SK-N-SH (cell line): Measurements from ENCODE around the gene NUP133. TPM values are rescaled to one million over a fixed set of nuclear protein-coding genes. Genes with fewer than 3 reads are reported as not detected.

Source experiments
- CTCF ChIA-PET: fragments of 300-600, 350-600 bp; formaldehyde crosslinking; extraction: SDS; loops from one replicate; lab custom pipeline; 2021; lab: Yijun Ruan, JAX
- POLR2A ChIA-PET: fragments of 350-600 bp; sonication (Branson Sonifier 250); formaldehyde crosslinking; extraction: SDS; loops from one replicate; lab custom pipeline; 2020; ENCODE audit warnings: antibody characterized with exemption, inconsistent platforms; lab: Yijun Ruan, JAX
- DNase-seq: peaks from one replicate; pipeline ENCODE4 v3.0.0; 2012
- H2AFZ ChIP-seq: fragments of 200-600 bp; sonication (generic); 2 replicates; pipeline ENCODE4 v1.8.1; 2016; ENCODE audit warnings: antibody characterized with exemption, mild to moderate bottlenecking, low read depth
- H3F3A ChIP-seq: fragments of 200-600 bp; sonication (generic); replicated peaks from 2 replicates; pipeline ENCODE3; 2016; ENCODE audit warnings: antibody characterized with exemption, mild to moderate bottlenecking; ENCODE audit not compliant: insufficient read depth
- H3K27ac ChIP-seq, 2 experiments: fragments of 200-500 bp in 1 of 2; fragments of 200-600 bp in 1 of 2; sonication (Bioruptor generic) in 1 of 2; sonication (generic), shearing (Covaris generic) in 1 of 2; 2 replicates each; pipeline versions ENCODE4 v1.5.1 to v1.6.1; 2014 to 2016; ENCODE audit warnings: low read depth in 2 of 2, inconsistent platforms in 1 of 2, low read length in 1 of 2, mild to moderate bottlenecking in 1 of 2, mixed read lengths in 1 of 2
- H3K27me3 ChIP-seq: fragments of 200-600 bp; sonication (generic), shearing (Covaris generic); 2 replicates; pipeline ENCODE4 v1.6.1; 2016; ENCODE audit warnings: mixed run types; ENCODE audit not compliant: insufficient read depth
- H3K36me3 ChIP-seq, 2 experiments: fragments of 200-500 bp in 1 of 2; fragments of 200-600 bp in 1 of 2; sonication (Bioruptor generic) in 1 of 2; sonication (generic) in 1 of 2; replicated peaks in 1 of 2; 2 replicates each; pipeline versions ENCODE3 to v1.5.1; 2014 to 2016; ENCODE audit warnings: low read length in 1 of 2, mild to moderate bottlenecking in 1 of 2; ENCODE audit not compliant: insufficient read depth in 2 of 2, control insufficient read depth in 1 of 2
- H3K4me1 ChIP-seq, 2 experiments: fragments of 200-500 bp in 1 of 2; fragments of 200-600 bp in 1 of 2; sonication (Bioruptor generic) in 1 of 2; sonication (generic), shearing (Covaris generic) in 1 of 2; 2 replicates each; pipeline versions ENCODE4 v1.5.1 to v1.6.1; 2014 to 2016; ENCODE audit warnings: low read depth in 1 of 2, low read length in 1 of 2, mixed run types in 1 of 2; ENCODE audit not compliant: insufficient read depth in 2 of 2, control insufficient read depth in 1 of 2
- H3K4me2 ChIP-seq: fragments of 200-600 bp; sonication (generic), shearing (Covaris generic); 2 replicates; pipeline ENCODE4 v1.6.1; 2017; ENCODE audit warnings: mixed run types
- H3K4me3 ChIP-seq, 2 experiments: fragments of 200-500 bp in 1 of 2; fragments of 200-600 bp in 1 of 2; sonication (Bioruptor generic) in 1 of 2; sonication (generic), shearing (Covaris generic) in 1 of 2; 2 replicates each; pipeline versions ENCODE4 v1.5.1 to v1.8.1; 2014 to 2016; ENCODE audit warnings: low read depth in 2 of 2, inconsistent platforms in 1 of 2, low read length in 1 of 2, mild to moderate bottlenecking in 1 of 2, mixed read lengths in 1 of 2, moderate library complexity in 1 of 2
- H3K79me2 ChIP-seq: fragments of 200-600 bp; sonication (generic); 2 replicates; pipeline ENCODE4 v1.8.1; 2017; ENCODE audit warnings: mild to moderate bottlenecking; ENCODE audit not compliant: insufficient read depth
- H3K9ac ChIP-seq: fragments of 200-600 bp; sonication (generic); 2 replicates; pipeline ENCODE4 v1.6.1; 2017; ENCODE audit warnings: mixed run types
- H3K9me2 ChIP-seq: fragments of 200-600 bp; sonication (generic); 2 replicates; pipeline ENCODE4 v1.6.1; 2017; ENCODE audit warnings: mixed run types
- H3K9me3 ChIP-seq: fragments of 200-600 bp; sonication (generic); 2 replicates; pipeline ENCODE4 v1.6.1; 2017; ENCODE audit warnings: mixed run types, mild to moderate bottlenecking, moderate library complexity
- H4K20me1 ChIP-seq: fragments of 200-600 bp; sonication (generic); 2 replicates; pipeline ENCODE4 v1.6.1; 2017; ENCODE audit warnings: mild to moderate bottlenecking, mixed run types; ENCODE audit not compliant: insufficient read depth
- CTCF ChIP-seq: fragments of 200-600 bp; sonication (generic); IDR thresholded peaks from 2 replicates; pipeline ENCODE4 v1.6.1; 2017; ENCODE audit warnings: antibody characterized with exemption, mild to moderate bottlenecking, moderate library complexity
- ELF1 ChIP-seq: IDR thresholded peaks from 2 replicates; pipeline ENCODE4 v1.4.0; 2012
- EZH2phosphoT487 ChIP-seq: fragments of 200-600 bp; sonication (generic); IDR thresholded peaks from 2 replicates; pipeline ENCODE4 v1.6.1; 2017; ENCODE audit warnings: low read depth, mixed run types, mild to moderate bottlenecking, antibody characterized with exemption, moderate library complexity, borderline replicate concordance
- FOXJ3 ChIP-seq: sonication (generic); formaldehyde crosslinking; IDR thresholded peaks from 2 replicates; pipeline ENCODE4 v1.5.1; 2020; ENCODE audit warnings: mild to moderate bottlenecking, missing genetic modification reagents
- GABPA ChIP-seq: IDR thresholded peaks from 2 replicates; pipeline ENCODE4 v1.4.0; 2012; ENCODE audit warnings: low read depth, mild to moderate bottlenecking
- GATA2 ChIP-seq: sonication (generic); formaldehyde crosslinking; IDR thresholded peaks from 2 replicates; pipeline ENCODE4 v1.5.0; 2020; ENCODE audit warnings: mild to moderate bottlenecking, missing genetic modification reagents
- MEF2A ChIP-seq: IDR thresholded peaks from 2 replicates; pipeline ENCODE4 v1.4.0; 2012; ENCODE audit warnings: low read depth, borderline replicate concordance
- NFIC ChIP-seq: IDR thresholded peaks from 2 replicates; pipeline ENCODE4 v1.4.0; 2012; ENCODE audit warnings: borderline replicate concordance
- PBX3 ChIP-seq: IDR thresholded peaks from 2 replicates; pipeline ENCODE4; 2012
- REST ChIP-seq: IDR thresholded peaks from 2 replicates; pipeline ENCODE4 v1.6.1; 2012; ENCODE audit warnings: mild to moderate bottlenecking, low read depth, low read length, moderate library complexity
- RXRA ChIP-seq: IDR thresholded peaks from 2 replicates; pipeline ENCODE4 v1.4.0; 2012; ENCODE audit warnings: low read depth, mild to moderate bottlenecking, borderline replicate concordance
- SIN3A ChIP-seq: IDR thresholded peaks from 2 replicates; pipeline ENCODE4 v1.6.1; 2012; ENCODE audit warnings: low read depth, mild to moderate bottlenecking, low read length, moderate library complexity, borderline replicate concordance
- TEAD4 ChIP-seq: IDR thresholded peaks from 2 replicates; pipeline ENCODE4 v1.4.0; 2012; ENCODE audit warnings: mild to moderate bottlenecking, borderline replicate concordance; ENCODE audit not compliant: insufficient read depth
- ZBTB33 ChIP-seq: IDR thresholded peaks from 2 replicates; pipeline ENCODE4 v1.4.0; 2012; ENCODE audit warnings: low read depth, borderline replicate concordance
- WGBS: methylation state at CpG from one replicate; pipeline ENCODE4 v1.1.6; 2017; ENCODE audit warnings: low lambda C conversion rate; 5-methylcytosine and 5-hydroxymethylcytosine counted together
- polyA plus RNA-seq, 3 experiments: library from polyadenylated mRNA; depleted of rRNA; stranded (reverse); fragments of >200 nt; gene quantifications; 2 replicates each; pipeline ENCODE4 v1.2.3, GENCODE V29; 2012

The NUP133 gene
- polyA plus RNA-seq, 1 of the 3 experiments (the other 2 are of a cell fraction) = 10.9 TPM

- DNase-seq = no peak
- Histone ChIP-seq H3F3A (no peaks in the 10 kb centered on the region), H3K4me3 (no peak overlapping the region), H3K27me3 (no peaks in the 10 kb centered on the region), H4K20me1 (no peaks in the 10 kb centered on the region), H3K4me1 (no peaks in the 10 kb centered on the region), H3K79me2 (no peaks in the 10 kb centered on the region), H2AFZ (no peak overlapping the region), H3K9me2 (no peaks in the 10 kb centered on the region), H3K27ac (no peak overlapping the region), H3K36me3 (peaks cover 27 to 37% of the 10 kb centered on the region in 2 experiments), H3K9me3 (no peaks in the 10 kb centered on the region), H3K4me2 (no peak overlapping the region), H3K9ac (no peak overlapping the region)
- WGBS = 100% methylated on average over 1 of the region's 1 CpG
- POLR2A ChIA-PET = interaction anchor here (0.5 to 1.0 kb wide), 2 partner anchors 9 to 754 kb away, joined by 3 read pairs; no protein-coding TSS in a partner anchor
- TF ChIP-seq GABPA (no peak), PBX3 (no peak), MEF2A (no peak), RXRA (no peak), EZH2phosphoT487 (no peak), CTCF (no peak)
- CTCF ChIA-PET = interaction anchor here (1.3 to 1.6 kb wide), 3 partner anchors 12 to 862 kb away, joined by 4 to 10 read pairs (median 4); partner anchors contain the start of gene ABCB10
Measured at GRCh38 chr1:229526695-229527094, 18.6 kb upstream of the NUP133 start.

- ChIA-PET CTCF (no interaction called here), POLR2A (no interaction called here)
- H3K4me1 ChIP-seq = no peaks in the 10 kb centered on the region
- H3K9me2 ChIP-seq = no peaks in the 10 kb centered on the region
- H3K27ac ChIP-seq = no peak overlapping the region
- no peaks in the 10 kb centered on the region for H3K27me3 ChIP-seq
- H3K9me3 ChIP-seq = no peaks in the 10 kb centered on the region
- WGBS = 96% methylated on average over 1 of the region's 1 CpG
- H3K4me3 ChIP-seq = no peak overlapping the region
- H3K4me2 ChIP-seq = no peak overlapping the region
- no peak overlapping the region for H3K9ac ChIP-seq
- TF ChIP-seq GATA2 = no peak
- no peak for TF ChIP-seq SIN3A
- no peak for TF ChIP-seq ELF1
- no peak for TF ChIP-seq NFIC
- TF ChIP-seq ZBTB33 = no peak
- no peak for TF ChIP-seq FOXJ3 (CRISPR knock-in tag)
- no peak for TF ChIP-seq TEAD4
- TF ChIP-seq REST = no peak
- TF ChIP-seq, all 33 proteins: peak for 0
- peaks cover 21 to 39% of the 10 kb centered on the region in 2 experiments for H3K36me3 ChIP-seq
- H3K79me2 ChIP-seq = no peaks in the 10 kb centered on the region
- H3F3A ChIP-seq = no peaks in the 10 kb centered on the region
- H4K20me1 ChIP-seq = no peaks in the 10 kb centered on the region
- H2AFZ ChIP-seq = no peak overlapping the region
- DNase-seq = no peak
Measured at GRCh38 chr1:229523052-229523451, 14.9 kb upstream of the NUP133 start.
